ENCODE data around the gene SLC4A5.

GRCh38 chr2:74205596-74205995 is 137.6 kb downstream of the SLC4A5 start:
- TF ChIP-seq CTCF (conservative IDR thresholded peaks at IDR 0.05): no peak
- TF ChIP-seq EZH2 (IDR thresholded peaks at IDR 0.05; ENCODE audit: low read depth): no peak
